Muscle layer of duodenum (tissue), 2 donors: Measurements from ENCODE around the gene ALDH1A3.

ENCODE experiments used
- H3K27ac ChIP-seq: one replicate; pipeline ENCODE4 v1.7.0; 2013; ENCODE audit warnings: mild to moderate bottlenecking, low read length
- H3K27me3 ChIP-seq: one replicate; pipeline ENCODE4 v1.7.0; 2013; ENCODE audit warnings: low read depth, mild to moderate bottlenecking, control low read depth, low read length
- H3K36me3 ChIP-seq, 2 donors: one replicate each; pipeline ENCODE4 v1.7.0; 2013; ENCODE audit warnings: low read length in 2 of 2, control low read depth in 1 of 2, mild to moderate bottlenecking in 1 of 2; ENCODE audit not compliant: insufficient read depth in 2 of 2, control insufficient read depth in 1 of 2
- H3K4me1 ChIP-seq, 2 donors: one replicate each; pipeline ENCODE4 v1.7.0; 2013; ENCODE audit warnings: low read length in 2 of 2, mild to moderate bottlenecking in 2 of 2, control low read depth in 1 of 2, moderate library complexity in 1 of 2; ENCODE audit not compliant: insufficient read depth in 2 of 2, control insufficient read depth in 1 of 2
- H3K4me3 ChIP-seq, 2 donors: one replicate each; pipeline ENCODE4 v1.7.0; 2013; ENCODE audit warnings: low read length in 2 of 2, low read depth in 1 of 2, mild to moderate bottlenecking in 1 of 2
- H3K9me3 ChIP-seq, 2 donors: one replicate each; pipeline ENCODE4 v1.7.0; 2013; ENCODE audit warnings: low read length in 2 of 2, control low read depth in 1 of 2, mild to moderate bottlenecking in 1 of 2; ENCODE audit not compliant: control insufficient read depth in 1 of 2
- donor health status: healthy.

ALDH1A3 gene

GRCh38 chr15:100889385-100890050 is 9.9 kb downstream of the ALDH1A3 start:
- Histone ChIP-seq H3K27ac (no peak overlapping the region), H3K4me1 (peaks cover 0 to 5% of the 10 kb centered on the region in 2 donors), H3K4me3 (no peak overlapping the region), H3K27me3 (peaks cover 3% of the 10 kb centered on the region), H3K9me3 (no peaks in the 10 kb centered on the region), H3K36me3 (peaks cover 7 to 12% of the 10 kb centered on the region in 2 donors)

GRCh38 chr15:100890051-100890720 is 10.6 kb downstream of the ALDH1A3 start:
- H3K27ac ChIP-seq, result no peak overlapping the region
- H3K27me3 ChIP-seq, result peaks cover 3% of the 10 kb centered on the region
- no peak overlapping the region for H3K4me3 ChIP-seq
- H3K9me3 ChIP-seq, result no peaks in the 10 kb centered on the region
- peaks cover 0 to 5% of the 10 kb centered on the region in 2 donors for H3K4me1 ChIP-seq
- H3K36me3 ChIP-seq, result peaks cover 7 to 12% of the 10 kb centered on the region in 2 donors

- H3K4me3 ChIP-seq, result no peak overlapping the region
- no peak overlapping the region for H3K27ac ChIP-seq
- H3K36me3 ChIP-seq, result peaks cover 7 to 17% of the 10 kb centered on the region in 2 donors
- H3K9me3 ChIP-seq, result no peaks in the 10 kb centered on the region
- H3K4me1 ChIP-seq, result peaks cover 0 to 5% of the 10 kb centered on the region in 2 donors
- H3K27me3 ChIP-seq, result peaks cover 3% of the 10 kb centered on the region
Measured at GRCh38 chr15:100890850-100891249, 11.2 kb downstream of the ALDH1A3 start.

- Histone ChIP-seq H3K9me3 (no peaks in the 10 kb centered on the region), H3K27ac (no peak overlapping the region), H3K4me3 (no peak overlapping the region), H3K27me3 (peaks cover 3% of the 10 kb centered on the region), H3K4me1 (peaks cover 0 to 5% of the 10 kb centered on the region in 2 donors), H3K36me3 (peaks cover 7 to 18% of the 10 kb centered on the region in 2 donors)
Measured at GRCh38 chr15:100891307-100892012, 11.8 kb downstream of the ALDH1A3 start.

- Histone ChIP-seq H3K4me3 (no peak overlapping the region), H3K9me3 (no peaks in the 10 kb centered on the region), H3K27ac (no peak overlapping the region), H3K36me3 (peaks cover 7 to 23% of the 10 kb centered on the region in 2 donors), H3K4me1 (peaks cover 0 to 5% of the 10 kb centered on the region in 2 donors), H3K27me3 (peaks cover 3% of the 10 kb centered on the region)
Measured at GRCh38 chr15:100892013-100892355, 12.4 kb downstream of the ALDH1A3 start.

GRCh38 chr15:100893261-100893963 is 13.8 kb downstream of the ALDH1A3 start:
- Histone ChIP-seq H3K27me3 (peaks cover 3% of the 10 kb centered on the region), H3K27ac (no peak overlapping the region), H3K9me3 (no peaks in the 10 kb centered on the region), H3K36me3 (peaks cover 7 to 31% of the 10 kb centered on the region in 2 donors), H3K4me3 (no peak overlapping the region), H3K4me1 (peaks cover 0 to 5% of the 10 kb centered on the region in 2 donors)

- peaks cover 7 to 34% of the 10 kb centered on the region in 2 donors for H3K36me3 ChIP-seq
- no peak overlapping the region for H3K4me3 ChIP-seq
- H3K27me3 ChIP-seq, result peaks cover 3% of the 10 kb centered on the region
- H3K4me1 ChIP-seq, result peaks cover 0 to 3% of the 10 kb centered on the region in 2 donors
- H3K9me3 ChIP-seq, result no peaks in the 10 kb centered on the region
- no peak overlapping the region for H3K27ac ChIP-seq
Measured at GRCh38 chr15:100893964-100894295, 14.3 kb downstream of the ALDH1A3 start.

- H3K4me1 ChIP-seq, result peaks cover 0 to under 1% of the 10 kb centered on the region in 2 donors
- peaks cover 7 to 40% of the 10 kb centered on the region in 2 donors for H3K36me3 ChIP-seq
- no peak overlapping the region for H3K27ac ChIP-seq
- no peak overlapping the region for H3K4me3 ChIP-seq
- no peaks in the 10 kb centered on the region for H3K9me3 ChIP-seq
- H3K27me3 ChIP-seq, result peaks cover 3% of the 10 kb centered on the region
Measured at GRCh38 chr15:100895721-100896120, 16.1 kb downstream of the ALDH1A3 start.

GRCh38 chr15:100897221-100898151 is 17.9 kb downstream of the ALDH1A3 start:
- Histone ChIP-seq H3K36me3 (peaks cover 5 to 40% of the 10 kb centered on the region in 2 donors), H3K9me3 (no peaks in the 10 kb centered on the region), H3K4me3 (no peak overlapping the region), H3K4me1 (peaks cover 0 to 14% of the 10 kb centered on the region in 2 donors), H3K27ac (no peak overlapping the region), H3K27me3 (no peaks in the 10 kb centered on the region)

- no peak overlapping the region for H3K4me3 ChIP-seq
- H3K36me3 ChIP-seq, result peaks cover 0 to 37% of the 10 kb centered on the region in 2 donors
- H3K4me1 ChIP-seq, result peaks cover 0 to 14% of the 10 kb centered on the region in 2 donors
- H3K27me3 ChIP-seq, result no peaks in the 10 kb centered on the region
- no peaks in the 10 kb centered on the region for H3K9me3 ChIP-seq
- H3K27ac ChIP-seq, result no peak overlapping the region
Measured at GRCh38 chr15:100898152-100898490, 18.5 kb downstream of the ALDH1A3 start.
